Breast epithelium (tissue), 3 donors: Measurements from ENCODE around the gene TOR1A.

Experiments used
- POLR2A ChIP-seq: fragments of 450-650 bp; IDR thresholded peaks from one replicate; pipeline ENCODE4 v1.6.1; 2016; ENCODE audit warnings: antibody characterized with exemption, mild to moderate bottlenecking, moderate library complexity
- POLR2AphosphoS5 ChIP-seq, 3 donors: sonication (generic); formaldehyde crosslinking; IDR thresholded peaks; one replicate each; pipeline ENCODE4 v1.6.1; 2017; ENCODE audit warnings: antibody characterized with exemption in 3 of 3
- TF ChIP-seq, protein P1 (sequence below), 3 donors: fragments of 450-650 bp; IDR thresholded peaks; one replicate each; pipeline ENCODE4 v1.5.1; 2016 to 2017; ENCODE audit warnings: antibody characterized with exemption in 3 of 3, mild to moderate bottlenecking in 3 of 3, moderate library complexity in 3 of 3

DNA sequence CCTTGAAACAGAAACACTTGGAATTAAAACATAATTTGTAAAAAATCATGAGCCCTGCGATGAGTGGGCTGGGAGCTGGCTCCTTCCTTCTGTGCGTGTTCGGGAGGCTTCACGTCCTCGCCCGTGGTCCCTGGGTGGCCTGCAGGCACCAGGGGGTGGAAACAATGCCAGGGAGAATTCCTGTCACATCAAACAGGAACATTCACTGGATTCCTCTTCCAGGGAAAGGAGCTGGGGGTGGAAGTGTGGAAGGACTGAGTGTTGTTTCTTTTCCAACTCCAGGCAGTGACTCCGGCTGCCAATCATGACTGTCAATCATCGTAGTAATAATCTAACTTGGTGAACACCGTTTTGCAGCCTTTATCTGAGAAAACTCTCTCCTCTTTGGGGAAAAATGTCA is 10.3 kb downstream of the TOR1A start:
- TF ChIP-seq, protein P1, sequence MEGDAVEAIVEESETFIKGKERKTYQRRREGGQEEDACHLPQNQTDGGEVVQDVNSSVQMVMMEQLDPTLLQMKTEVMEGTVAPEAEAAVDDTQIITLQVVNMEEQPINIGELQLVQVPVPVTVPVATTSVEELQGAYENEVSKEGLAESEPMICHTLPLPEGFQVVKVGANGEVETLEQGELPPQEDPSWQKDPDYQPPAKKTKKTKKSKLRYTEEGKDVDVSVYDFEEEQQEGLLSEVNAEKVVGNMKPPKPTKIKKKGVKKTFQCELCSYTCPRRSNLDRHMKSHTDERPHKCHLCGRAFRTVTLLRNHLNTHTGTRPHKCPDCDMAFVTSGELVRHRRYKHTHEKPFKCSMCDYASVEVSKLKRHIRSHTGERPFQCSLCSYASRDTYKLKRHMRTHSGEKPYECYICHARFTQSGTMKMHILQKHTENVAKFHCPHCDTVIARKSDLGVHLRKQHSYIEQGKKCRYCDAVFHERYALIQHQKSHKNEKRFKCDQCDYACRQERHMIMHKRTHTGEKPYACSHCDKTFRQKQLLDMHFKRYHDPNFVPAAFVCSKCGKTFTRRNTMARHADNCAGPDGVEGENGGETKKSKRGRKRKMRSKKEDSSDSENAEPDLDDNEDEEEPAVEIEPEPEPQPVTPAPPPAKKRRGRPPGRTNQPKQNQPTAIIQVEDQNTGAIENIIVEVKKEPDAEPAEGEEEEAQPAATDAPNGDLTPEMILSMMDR (IDR thresholded peaks at IDR 0.05), result no peak
- TF ChIP-seq POLR2A, result no peak
- TF ChIP-seq POLR2AphosphoS5 (IDR thresholded peaks at IDR 0.05), result no peak
